ENCODE results near the gene TXNL4A.

The TXNL4A gene

GRCh38 chr18:79987566-79987965 is 797 bp downstream of the TXNL4A start:
- no peak for TF ChIP-seq CTCF (IDR thresholded peaks at IDR 0.05; ENCODE audit: low read depth, low read length)
- no peak for DNase-seq
- Histone ChIP-seq H3K27me3 (ENCODE audit: insufficient read depth, low read depth, severe bottlenecking) (no peaks in the 10 kb centered on the region), H3K4me3 (ENCODE audit: low read depth, low read length) (peak overlapping the region; percentile 92), H3K36me3 (peaks cover 48% of the 10 kb centered on the region), H3K9me3 (ENCODE audit: severe bottlenecking) (no peaks in the 10 kb centered on the region), H3K27ac (peak overlapping the region; percentile 92)

GRCh38 chr18:79986726-79987125 is 1.6 kb downstream of the TXNL4A start:
- Histone ChIP-seq H3K27me3 (ENCODE audit: insufficient read depth, low read depth, severe bottlenecking) (no peaks in the 10 kb centered on the region), H3K9me3 (ENCODE audit: severe bottlenecking) (no peaks in the 10 kb centered on the region), H3K4me3 (ENCODE audit: low read depth, low read length) (peak overlapping the region; percentile 92), H3K27ac (no peak overlapping the region; the same call in 1 of the 2 replicates), H3K36me3 (peaks cover 55% of the 10 kb centered on the region)
- DNase-seq, result no peak
- no peak for TF ChIP-seq CTCF (IDR thresholded peaks at IDR 0.05; ENCODE audit: low read depth, low read length)

DNA sequence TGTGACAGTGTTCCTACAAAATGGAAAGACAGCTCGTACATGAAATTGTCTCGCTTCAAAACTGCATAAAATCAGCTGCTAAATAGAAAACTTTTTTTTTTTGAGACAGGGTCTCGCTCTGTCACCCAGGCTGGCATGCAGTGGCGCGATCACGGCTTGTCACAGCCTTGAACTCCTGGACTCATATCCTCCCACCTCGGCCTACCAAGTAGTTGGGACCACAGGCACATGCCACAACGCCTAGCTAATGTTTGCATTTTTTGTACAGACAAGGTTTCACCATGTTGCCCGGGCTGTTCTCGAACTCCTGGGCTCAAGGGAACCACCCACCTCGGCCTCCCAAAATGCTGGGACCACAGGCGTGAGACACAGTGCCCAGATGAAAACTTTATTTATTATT is 3.2 kb downstream of the TXNL4A start:
- H3K27ac ChIP-seq, result no peak overlapping the region
- no peak for TF ChIP-seq CTCF (IDR thresholded peaks at IDR 0.05; ENCODE audit: low read depth, low read length)
- no peak for DNase-seq
- no peaks in the 10 kb centered on the region for H3K27me3 ChIP-seq (ENCODE audit: insufficient read depth, low read depth, severe bottlenecking)
- H3K9me3 ChIP-seq (ENCODE audit: severe bottlenecking), result no peaks in the 10 kb centered on the region
- H3K4me3 ChIP-seq (ENCODE audit: low read depth, low read length), result no peak overlapping the region
- H3K36me3 ChIP-seq, result peaks cover 58% of the 10 kb centered on the region

DNA sequence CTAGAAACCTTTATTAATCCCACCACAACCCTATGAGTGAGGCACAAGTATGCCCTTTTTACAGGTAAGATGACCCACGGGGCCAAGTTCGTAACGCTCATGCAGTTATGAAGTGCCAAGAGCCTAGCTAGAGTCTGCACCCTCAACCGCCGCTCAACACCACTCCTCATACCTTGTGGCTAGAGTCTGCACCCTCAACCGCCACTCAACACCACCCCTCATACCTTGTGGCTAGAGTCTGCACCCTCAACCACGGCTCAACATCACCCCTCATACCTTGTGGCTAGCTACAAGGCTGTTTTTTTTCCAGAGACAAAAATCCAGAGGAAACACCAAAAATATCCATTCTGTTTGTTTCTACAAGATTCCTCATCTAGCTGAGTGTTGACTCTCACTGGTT is 4.6 kb downstream of the TXNL4A start:
- Histone ChIP-seq H3K4me3 (ENCODE audit: low read depth, low read length) (no peak overlapping the region), H3K9me3 (ENCODE audit: severe bottlenecking) (no peaks in the 10 kb centered on the region), H3K36me3 (peaks cover 68% of the 10 kb centered on the region), H3K27me3 (ENCODE audit: insufficient read depth, low read depth, severe bottlenecking) (no peaks in the 10 kb centered on the region), H3K27ac (no peak overlapping the region)
- TF ChIP-seq CTCF (IDR thresholded peaks at IDR 0.05; ENCODE audit: low read depth, low read length), result no peak
- no peak for DNase-seq

DNA sequence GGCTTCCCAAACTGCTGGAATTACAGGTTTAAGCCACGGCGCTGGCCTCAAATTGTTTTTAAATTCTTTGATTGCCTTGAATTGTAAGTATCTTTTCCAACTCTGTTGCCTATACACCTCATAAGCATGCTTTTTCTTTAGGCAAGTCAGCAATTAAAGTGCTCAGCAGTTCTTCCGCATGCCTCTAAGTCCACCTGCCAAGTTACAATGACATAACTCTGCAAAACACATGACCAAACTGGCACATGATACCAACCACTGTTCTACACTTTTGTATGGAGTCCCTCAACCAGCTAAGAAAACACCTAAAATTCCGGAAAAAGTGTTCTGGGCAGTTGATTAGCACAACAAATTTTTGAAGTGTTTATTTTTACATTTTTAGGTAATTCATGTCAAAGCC is 5.1 kb downstream of the TXNL4A start:
- Histone ChIP-seq H3K36me3 (peaks cover 68% of the 10 kb centered on the region), H3K9me3 (ENCODE audit: severe bottlenecking) (no peaks in the 10 kb centered on the region), H3K27me3 (ENCODE audit: insufficient read depth, low read depth, severe bottlenecking) (no peaks in the 10 kb centered on the region), H3K4me3 (ENCODE audit: low read depth, low read length) (no peak overlapping the region), H3K27ac (no peak overlapping the region)
- no peak for TF ChIP-seq CTCF (IDR thresholded peaks at IDR 0.05; ENCODE audit: low read depth, low read length)
- no peak for DNase-seq

DNA sequence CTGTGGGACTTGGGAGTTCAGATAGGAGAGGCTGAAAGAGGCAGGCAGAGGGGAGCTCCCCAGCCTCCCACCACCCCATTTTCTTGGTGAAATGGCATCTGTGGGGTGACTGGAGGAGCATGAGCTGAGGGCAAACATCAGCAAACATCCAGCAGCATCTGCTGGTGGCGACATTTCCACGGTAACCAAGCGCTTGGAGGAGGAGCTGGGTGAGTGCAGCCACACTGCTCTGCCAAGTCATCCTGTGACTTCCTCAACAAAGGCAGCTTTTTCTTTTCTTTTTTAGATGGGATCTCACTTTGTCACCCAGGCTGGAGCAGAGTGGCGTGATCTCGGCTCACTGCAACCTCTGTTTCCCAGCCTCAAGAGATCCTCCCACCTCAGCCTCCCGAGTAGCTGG is 5.6 kb downstream of the TXNL4A start:
- H3K36me3 ChIP-seq, result peaks cover 73% of the 10 kb centered on the region

More for the DNA sequence above, 5.6 kb downstream of the TXNL4A start:
- H3K9me3 ChIP-seq (ENCODE audit: severe bottlenecking), result no peaks in the 10 kb centered on the region
- no peak for DNase-seq
- no peak overlapping the region for H3K4me3 ChIP-seq (ENCODE audit: low read depth, low read length)
- H3K27ac ChIP-seq, result no peak overlapping the region
- H3K27me3 ChIP-seq (ENCODE audit: insufficient read depth, low read depth, severe bottlenecking), result no peaks in the 10 kb centered on the region
- TF ChIP-seq CTCF (IDR thresholded peaks at IDR 0.05; ENCODE audit: low read depth, low read length), result no peak
